Lung (tissue), 12 donors: Measurements from ENCODE around the gene BTBD1. TPM values are rescaled to one million over a fixed set of nuclear protein-coding genes. Genes with fewer than 3 reads are reported as not detected.
"Not testable (repeated sequence)": the region's sequence is repeated elsewhere in the genome, so short reads cannot be mapped to it uniquely, and the experiment has no call there.

ENCODE experiments used
- ATAC-seq: fragments of 200-7000 bp; cut with Tn5 transposase; one replicate; pipeline ENCODE4 v1.9.1; 2020; ENCODE audit warnings: moderate number of reproducible peaks; ENCODE audit not compliant: insufficient read depth, low FRiP score
- DNase-seq, 3 donors: peaks; one replicate each; pipeline ENCODE4 v3.0.0-alpha.2; 2013 to 2017
- H3K27ac ChIP-seq, 2 donors: one replicate each; pipeline ENCODE4 v1.5.1; 2013; ENCODE audit warnings: mild to moderate bottlenecking in 2 of 2, moderate library complexity in 2 of 2, control low read depth in 1 of 2, inconsistent platforms in 1 of 2, low read depth in 1 of 2, low read length in 1 of 2
- H3K27me3 ChIP-seq, 3 donors: one replicate each; pipeline ENCODE4 v1.5.1; 2013; ENCODE audit warnings: low read length in 2 of 3; ENCODE audit not compliant: control insufficient read depth in 3 of 3, insufficient read depth in 3 of 3
- H3K36me3 ChIP-seq, 4 donors: one replicate each; pipeline ENCODE4 v1.5.1; 2013; ENCODE audit warnings: low read length in 4 of 4, mild to moderate bottlenecking in 1 of 4, moderate library complexity in 1 of 4; ENCODE audit not compliant: control insufficient read depth in 4 of 4, insufficient read depth in 4 of 4
- H3K4me1 ChIP-seq, 5 donors: one replicate each; pipeline ENCODE4 v1.5.1; 2013; ENCODE audit warnings: low read length in 5 of 5, mild to moderate bottlenecking in 2 of 5, moderate library complexity in 1 of 5; ENCODE audit not compliant: control insufficient read depth in 5 of 5, insufficient read depth in 5 of 5
- H3K4me3 ChIP-seq: one replicate; pipeline ENCODE4 v1.5.1; 2013; ENCODE audit warnings: mild to moderate bottlenecking, control low read depth, moderate library complexity
- H3K9ac ChIP-seq, 2 donors: one replicate each; pipeline ENCODE4 v1.5.1; 2013; ENCODE audit warnings: low read length in 2 of 2, control low read depth in 1 of 2; ENCODE audit not compliant: insufficient read depth in 1 of 2
- H3K9me3 ChIP-seq, 4 donors: one replicate each; pipeline ENCODE4 v1.5.1; 2013; ENCODE audit warnings: low read length in 3 of 4, mild to moderate bottlenecking in 1 of 4, moderate library complexity in 1 of 4; ENCODE audit not compliant: control insufficient read depth in 4 of 4, insufficient read depth in 3 of 4
- WGBS, 2 donors: extraction: QIAGEN DNeasy Blood & Tissue Kit; methylation state at CpG; one replicate each; pipeline ENCODE4 v1.1.7; 2013; 5-methylcytosine and 5-hydroxymethylcytosine counted together
- polyA plus RNA-seq, 2 donors: library from polyadenylated mRNA; stranded (reverse); fragments of 200-250 nt; gene quantifications; one replicate each; pipeline ENCODE4 v1.2.1, GENCODE V29; 2013
- total RNA-seq, 2 donors: library from RNA; depleted of rRNA in 1 of 2; stranded (reverse); fragments of >200 nt in 1 of 2; gene quantifications; one replicate each; pipeline ENCODE4 v1.2.1, GENCODE V29; 2014 to 2021
- TF ChIP-seq, protein P1 (sequence below): IDR thresholded peaks from 2 replicates; pipeline ENCODE4 v1.5.1; 2012; ENCODE audit warnings: mild to moderate bottlenecking; ENCODE audit errors: control extremely low read depth, extremely low read depth
- donor health status: control.
- donor health status: control.
- donor health status: Bipolar disorder and iron deficiency.
- donor health status: healthy.
- donor health status: DM: yes; HTN: yes; CAD: no.

The BTBD1 gene
- total and polyA plus RNA-seq, 4 donors = 10.7 to 71.0 (median 37.0) TPM

DNA sequence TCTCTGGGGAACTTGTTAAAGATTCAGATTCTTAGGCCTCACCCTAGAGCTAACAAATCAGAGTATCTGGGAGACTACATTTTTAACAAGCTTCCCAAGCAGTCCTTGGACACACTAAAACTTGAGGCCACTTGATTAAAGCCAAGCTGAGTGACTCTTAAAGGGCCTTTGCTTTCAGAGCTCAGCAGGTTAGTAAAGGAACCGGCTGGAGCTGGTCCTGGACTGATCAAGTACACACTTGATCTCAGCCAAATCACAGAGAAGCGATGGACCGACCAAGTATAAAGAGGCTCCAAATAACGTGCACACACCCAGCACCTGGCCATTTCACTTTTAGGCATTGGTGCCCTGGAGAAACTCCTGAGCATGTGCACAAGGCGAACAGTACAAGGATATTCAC is 27.5 kb upstream of the BTBD1 start:
- WGBS, 2 donors = 76 to 86% methylated on average over 5 of the region's 5 CpGs
- Histone ChIP-seq H3K27me3 (no peaks in the 10 kb centered on the region), H3K27ac (no peak overlapping the region), H3K4me1 (no peaks in the 10 kb centered on the region), H3K4me3 (no peak overlapping the region), H3K36me3 (no peaks in the 10 kb centered on the region), H3K9ac (no peak overlapping the region), H3K9me3 (peaks cover 0 to 3% (median 0%) of the 10 kb centered on the region in 4 donors)
- TF ChIP-seq, protein P1, sequence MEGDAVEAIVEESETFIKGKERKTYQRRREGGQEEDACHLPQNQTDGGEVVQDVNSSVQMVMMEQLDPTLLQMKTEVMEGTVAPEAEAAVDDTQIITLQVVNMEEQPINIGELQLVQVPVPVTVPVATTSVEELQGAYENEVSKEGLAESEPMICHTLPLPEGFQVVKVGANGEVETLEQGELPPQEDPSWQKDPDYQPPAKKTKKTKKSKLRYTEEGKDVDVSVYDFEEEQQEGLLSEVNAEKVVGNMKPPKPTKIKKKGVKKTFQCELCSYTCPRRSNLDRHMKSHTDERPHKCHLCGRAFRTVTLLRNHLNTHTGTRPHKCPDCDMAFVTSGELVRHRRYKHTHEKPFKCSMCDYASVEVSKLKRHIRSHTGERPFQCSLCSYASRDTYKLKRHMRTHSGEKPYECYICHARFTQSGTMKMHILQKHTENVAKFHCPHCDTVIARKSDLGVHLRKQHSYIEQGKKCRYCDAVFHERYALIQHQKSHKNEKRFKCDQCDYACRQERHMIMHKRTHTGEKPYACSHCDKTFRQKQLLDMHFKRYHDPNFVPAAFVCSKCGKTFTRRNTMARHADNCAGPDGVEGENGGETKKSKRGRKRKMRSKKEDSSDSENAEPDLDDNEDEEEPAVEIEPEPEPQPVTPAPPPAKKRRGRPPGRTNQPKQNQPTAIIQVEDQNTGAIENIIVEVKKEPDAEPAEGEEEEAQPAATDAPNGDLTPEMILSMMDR = no peak
- DNase-seq (peak; percentile 26 to 62 (median 34)), ATAC-seq (no peak)

DNA sequence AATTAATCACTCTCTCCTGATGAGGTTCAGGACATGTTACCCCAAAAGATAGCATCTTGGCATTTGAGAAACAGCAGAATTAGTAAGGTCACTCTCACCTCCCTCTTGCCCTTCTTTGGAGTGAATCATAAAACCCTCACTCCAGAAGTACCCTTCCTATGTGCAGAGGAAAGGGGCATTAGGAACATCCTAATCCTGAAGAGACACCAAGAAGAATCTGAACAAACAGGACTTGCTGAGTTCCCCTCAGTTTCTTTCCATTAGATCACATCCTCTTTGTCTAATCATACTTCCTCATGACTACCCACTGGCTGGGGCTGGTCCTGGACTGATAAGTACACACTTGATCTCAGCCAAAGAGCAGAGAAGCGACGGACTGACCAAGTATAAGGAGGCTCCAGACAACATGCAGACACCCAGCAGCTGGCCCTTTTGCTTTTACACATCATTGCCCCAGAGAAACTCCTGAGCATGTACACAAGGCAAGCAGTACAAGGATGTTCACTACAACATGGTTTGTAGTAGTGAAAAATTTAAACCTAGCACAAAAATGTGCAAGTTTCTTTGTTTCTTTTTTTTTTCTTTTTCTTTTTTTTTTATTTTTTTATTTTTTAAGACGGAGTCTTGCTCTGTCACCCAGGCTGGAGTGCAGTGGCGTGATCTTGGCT is 25.4 kb upstream of the BTBD1 start:
- peak; percentile 82 to 92 (median 87) for DNase-seq

DNA sequence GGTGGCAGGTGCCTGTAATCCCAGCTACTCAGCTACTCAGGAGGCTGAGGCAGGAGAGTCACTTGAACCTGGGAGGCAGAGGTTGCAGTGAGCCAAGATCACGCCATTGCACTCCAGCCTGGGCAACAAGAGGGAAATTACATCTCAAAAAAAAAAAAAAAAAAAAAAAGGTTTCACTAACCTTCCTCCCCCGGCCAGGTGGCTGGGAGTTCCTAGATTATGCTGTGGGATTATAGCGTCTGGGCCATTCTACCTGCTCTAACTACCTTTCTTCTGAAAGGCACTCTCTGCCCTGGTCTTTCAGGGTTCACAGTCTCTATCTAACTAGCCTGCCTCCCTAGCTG is 24.9 kb upstream of the BTBD1 start:
- not testable (repeated sequence) for DNase-seq, H3K36me3 ChIP-seq, H3K4me1 ChIP-seq, H3K27me3 ChIP-seq, H3K9me3 ChIP-seq, H3K4me3 ChIP-seq, ATAC-seq, H3K9ac ChIP-seq
- H3K27ac ChIP-seq = peak overlapping the region in 1 of 2 donors; percentile 26
- 80 to 86% methylated on average over 3 of the region's 3 CpGs for WGBS, 2 donors

More for the DNA sequence above, 25.4 kb upstream of the BTBD1 start:
- Histone ChIP-seq H3K4me3 (no peak overlapping the region), H3K4me1 (no peaks in the 10 kb centered on the region), H3K27me3 (no peaks in the 10 kb centered on the region), H3K9ac (no peak overlapping the region), H3K27ac (peak overlapping the region in 1 of 2 donors; percentile 26), H3K36me3 (no peaks in the 10 kb centered on the region), H3K9me3 (no peaks in the 10 kb centered on the region)
- peak; percentile 87 for ATAC-seq
- TF ChIP-seq, protein P1 = no peak
- 29 to 42% methylated on average over 4 of the region's 4 CpGs for WGBS, 2 donors

DNA sequence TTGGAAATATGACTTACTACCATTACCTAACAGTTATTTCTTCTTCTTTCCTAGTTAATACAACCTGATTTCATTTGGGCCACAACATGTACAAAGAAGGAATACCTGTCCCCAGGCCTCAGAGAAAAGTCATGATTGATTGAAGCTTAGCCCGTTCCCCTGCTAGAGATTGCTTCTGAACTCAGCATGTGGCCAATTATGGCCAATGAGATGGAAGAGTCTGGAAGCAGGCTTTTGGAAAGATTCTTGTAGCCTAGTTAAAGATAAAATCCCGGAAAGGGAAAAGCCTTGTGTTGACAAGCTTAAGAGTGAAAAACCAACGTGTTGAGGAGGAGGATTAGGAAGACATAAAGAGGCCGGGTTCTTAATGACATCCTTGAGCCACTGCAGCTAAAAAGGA is 23.4 kb upstream of the BTBD1 start:
- Histone ChIP-seq H3K36me3 (no peaks in the 10 kb centered on the region), H3K27me3 (no peaks in the 10 kb centered on the region), H3K9me3 (no peaks in the 10 kb centered on the region), H3K27ac (no peak overlapping the region), H3K4me1 (no peaks in the 10 kb centered on the region), H3K9ac (no peak overlapping the region), H3K4me3 (no peak overlapping the region)
- DNase-seq = no peak
- 71 to 80% methylated on average over 4 of the region's 4 CpGs for WGBS, 2 donors
- no peak for ATAC-seq
- TF ChIP-seq, protein P1 = no peak
